Articular chondrocyte of knee joint (primary cell): ENCODE results near the gene SLC7A6OS. TPM values are rescaled to one million over a fixed set of nuclear protein-coding genes. Genes with fewer than 3 reads are reported as not detected.

Source experiments
- small RNA-seq: library from RNA; depleted of rRNA; stranded (forward); fragments of <200 nt; gene quantifications from one replicate; pipeline ENCODE3, GENCODE V24; 2012
- total RNA-seq: library from RNA; depleted of rRNA; stranded (reverse); fragments of >200 nt; gene quantifications from 2 replicates; pipeline ENCODE4 v1.2.3, GENCODE V29; 2012

SLC7A6OS gene
- total RNA-seq, result 12.0 and 12.4 TPM in 2 replicates

GRCh38 chr16:68310774-68311511 lies at the start of gene SLC7A6OS, which contains the start of gene PRMT7:
TSS of gene SLC7A6OS (minus strand) at chr16:68310946. CDS start at chr16:68310926, 20 bp downstream.
TSS of gene PRMT7 (plus strand) at chr16:68311019. CDS start at chr16:68315980, 4,961 bp downstream.

GRCh38 chr16:68264128-68265077 lies 46.3 kb downstream of the SLC7A6OS start, which contains the start of gene SLC7A6:
TSS of gene SLC7A6 (plus strand) at chr16:68264526. CDS start at chr16:68274727, 10,201 bp downstream.

Small RNA genes within 50 kb of the gene (small RNA-seq; reads per million reads assigned to genes)
- gene RNU4-30P, result not detected
- not detected for gene RNU6-1262P

Other genes with a start within 250 kb of the SLC7A6OS start
- 32.3 and 39.0 TPM in 2 replicates for gene NFATC3, start 225.6 kb downstream of the SLC7A6OS start, total RNA-seq
- 0.11 and 0.13 TPM in 2 replicates for gene ESRP2, start 74.8 kb downstream of the SLC7A6OS start, total RNA-seq
- 22.7 and 24.6 TPM in 2 replicates for gene PLA2G15, start 65.6 kb downstream of the SLC7A6OS start, total RNA-seq
- 35.3 and 41.3 TPM in 2 replicates for gene SLC7A6, start 46.4 kb downstream of the SLC7A6OS start, total RNA-seq
- gene PRMT7, start 73 bp upstream of the SLC7A6OS start, total RNA-seq, result 35.1 and 45.9 TPM in 2 replicates
- gene SMPD3, start 137.6 kb upstream of the SLC7A6OS start, total RNA-seq, result 0.26 and 0.32 TPM in 2 replicates
- 38.3 and 47.2 TPM in 2 replicates for gene ZFP90, start 228.3 kb upstream of the SLC7A6OS start, total RNA-seq